NCI-H2107 (cell line): ENCODE results near the gene ZIC3.
"Not testable (repeated sequence)": the region's sequence is repeated elsewhere in the genome, so short reads cannot be mapped to it uniquely, and the experiment has no call there.

ENCODE experiments used
- DNase-seq: peaks from one replicate; lab custom pipeline; 2025; lab: John Stamatoyannopoulos, UW

The ZIC3 gene

GRCh38 chrX:137565921-137566745 is at the start of gene ZIC3:
Gene ZIC3 (plus strand): TSS chrX:137566127. CDS start chrX:137566692, 565 bp downstream.
- DNase-seq: peak; percentile 33

- DNase-seq: no peak
Measured at GRCh38 chrX:137519459-137519858, 46.5 kb upstream of the ZIC3 start.

- DNase-seq: no peak
Measured at GRCh38 chrX:137545711-137546651, 19.9 kb upstream of the ZIC3 start.

GRCh38 chrX:137547291-137547690 is 18.6 kb upstream of the ZIC3 start:
- no peak for DNase-seq

- DNase-seq: no peak
Measured at GRCh38 chrX:137548261-137548660, 17.7 kb upstream of the ZIC3 start.

DNA sequence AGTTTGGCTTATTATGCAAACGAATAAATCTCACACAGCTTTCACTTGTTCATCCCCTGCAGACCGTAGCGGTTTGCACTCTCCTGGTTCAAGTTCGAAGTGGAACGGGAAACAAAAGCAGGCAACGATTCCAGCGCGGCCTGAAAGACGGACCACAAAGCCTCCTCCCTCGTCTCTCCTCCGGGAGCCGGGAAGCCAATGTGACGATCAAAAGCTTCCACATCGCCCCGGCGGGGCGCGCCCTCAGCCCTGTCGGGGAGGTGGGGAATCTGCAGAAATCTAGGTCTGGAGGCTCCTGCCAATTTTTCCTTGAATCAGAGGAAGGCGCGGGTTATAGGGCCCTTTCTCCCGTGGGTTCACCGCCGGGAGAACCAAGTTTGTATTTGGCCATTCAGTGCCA is 16.9 kb upstream of the ZIC3 start:
- DNase-seq: no peak

GRCh38 chrX:137549851-137550664 is 15.9 kb upstream of the ZIC3 start:
- no peak for DNase-seq

GRCh38 chrX:137550665-137551261 is 15.2 kb upstream of the ZIC3 start:
- DNase-seq: no peak

GRCh38 chrX:137552098-137552497 is 13.8 kb upstream of the ZIC3 start:
- not testable (repeated sequence) for DNase-seq

DNA sequence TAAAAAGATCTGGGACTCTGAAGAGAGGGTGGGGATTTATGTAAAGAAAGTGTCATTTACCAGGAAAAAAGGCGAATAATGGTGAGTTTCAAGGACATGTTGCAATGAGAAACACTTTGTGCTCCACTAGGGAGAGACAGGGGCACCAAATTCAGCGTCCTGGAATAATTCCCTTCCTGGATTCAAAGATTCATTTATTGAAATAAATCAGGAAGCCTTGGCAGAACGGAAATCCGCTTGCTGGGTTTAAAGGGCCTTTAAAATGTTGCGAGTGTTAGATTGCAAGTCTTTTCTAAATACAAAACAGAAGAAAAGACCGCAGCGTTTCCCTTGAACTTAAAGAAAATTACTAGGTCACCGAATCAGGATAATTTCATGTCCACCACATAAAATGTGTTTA is 3.8 kb upstream of the ZIC3 start:
- DNase-seq: no peak

DNA sequence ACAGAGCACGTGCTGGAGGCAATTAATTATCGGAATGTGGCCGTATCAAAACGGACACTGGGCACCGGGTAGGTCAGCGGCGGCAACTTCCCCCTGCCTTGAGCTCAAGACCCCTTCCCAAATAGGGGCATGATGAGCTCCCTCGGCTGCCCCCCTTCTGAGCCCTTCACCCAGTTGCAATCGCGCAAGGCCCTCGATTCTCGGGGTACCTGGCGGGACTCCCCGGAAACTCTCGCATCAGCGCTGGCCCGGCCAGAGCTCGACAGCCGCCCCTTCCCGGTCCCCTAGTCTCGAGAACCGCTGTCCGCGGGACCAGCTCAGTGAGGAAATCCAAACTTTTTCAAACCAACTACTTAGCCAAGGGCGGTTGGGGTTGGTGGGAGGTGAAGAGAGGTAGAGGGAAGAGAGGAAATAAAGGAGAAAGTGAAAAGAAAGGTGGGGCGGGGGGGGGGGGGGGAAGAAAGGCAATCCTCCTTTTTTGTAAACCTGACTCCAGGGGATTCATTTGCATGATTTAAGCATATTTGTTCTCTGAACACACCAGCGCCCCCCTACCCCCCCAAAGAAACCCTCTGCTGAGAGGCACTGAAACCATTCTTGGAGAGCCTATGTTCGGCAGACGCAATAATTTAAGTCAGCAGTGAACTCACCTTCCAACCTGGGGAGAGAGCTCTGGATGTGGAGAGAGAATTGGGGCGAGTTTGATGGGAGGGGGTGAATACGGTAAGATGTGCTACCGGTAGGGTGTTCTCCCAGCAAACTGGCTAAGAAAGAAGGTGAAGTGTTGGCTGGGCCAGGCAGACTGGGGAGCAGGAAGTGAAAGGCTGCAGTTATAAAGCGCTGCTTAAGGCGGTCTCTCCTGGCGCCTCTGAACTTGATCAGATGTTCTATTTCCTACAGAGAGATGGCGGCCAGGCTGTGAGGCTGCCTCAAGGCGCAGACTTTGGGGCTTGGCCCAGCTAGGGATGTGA is 2.0 kb upstream of the ZIC3 start:
- DNase-seq: no peak

GRCh38 chrX:137565318-137565904 is 516 bp upstream of the ZIC3 start:
- DNase-seq: no peak

GRCh38 chrX:137566746-137567679 is 1.1 kb downstream of the ZIC3 start:
- no peak for DNase-seq

DNA sequence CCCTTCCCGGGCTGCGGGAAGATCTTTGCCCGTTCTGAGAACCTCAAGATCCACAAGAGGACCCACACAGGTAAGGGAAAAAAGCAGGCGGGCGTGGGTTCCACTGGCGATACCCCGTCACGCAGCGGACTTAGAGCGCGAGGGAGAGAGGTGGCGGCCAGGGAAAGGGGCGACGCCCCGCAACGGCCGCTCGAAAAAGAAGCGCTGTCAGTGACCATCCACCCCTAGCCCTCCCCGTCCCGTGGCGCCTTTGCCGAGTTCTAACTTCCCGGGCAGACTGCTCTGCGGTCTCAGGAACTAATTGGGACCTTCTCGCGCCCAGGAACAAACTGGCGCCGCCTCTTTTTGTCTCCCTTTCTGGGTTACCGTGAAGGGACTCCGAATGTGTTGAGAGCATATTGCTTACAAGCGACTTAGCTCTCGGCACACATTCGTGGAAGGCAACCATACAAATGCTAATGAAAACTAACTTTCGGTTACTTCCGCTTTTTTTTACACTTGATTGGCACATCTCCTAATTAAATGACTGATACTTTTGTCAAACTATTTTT is 1.8 kb downstream of the ZIC3 start:
- DNase-seq: no peak

- no peak for DNase-seq
Measured at GRCh38 chrX:137568741-137569469, 3.0 kb downstream of the ZIC3 start.

- DNase-seq: no peak
Measured at GRCh38 chrX:137569470-137569891, 3.6 kb downstream of the ZIC3 start.

DNA sequence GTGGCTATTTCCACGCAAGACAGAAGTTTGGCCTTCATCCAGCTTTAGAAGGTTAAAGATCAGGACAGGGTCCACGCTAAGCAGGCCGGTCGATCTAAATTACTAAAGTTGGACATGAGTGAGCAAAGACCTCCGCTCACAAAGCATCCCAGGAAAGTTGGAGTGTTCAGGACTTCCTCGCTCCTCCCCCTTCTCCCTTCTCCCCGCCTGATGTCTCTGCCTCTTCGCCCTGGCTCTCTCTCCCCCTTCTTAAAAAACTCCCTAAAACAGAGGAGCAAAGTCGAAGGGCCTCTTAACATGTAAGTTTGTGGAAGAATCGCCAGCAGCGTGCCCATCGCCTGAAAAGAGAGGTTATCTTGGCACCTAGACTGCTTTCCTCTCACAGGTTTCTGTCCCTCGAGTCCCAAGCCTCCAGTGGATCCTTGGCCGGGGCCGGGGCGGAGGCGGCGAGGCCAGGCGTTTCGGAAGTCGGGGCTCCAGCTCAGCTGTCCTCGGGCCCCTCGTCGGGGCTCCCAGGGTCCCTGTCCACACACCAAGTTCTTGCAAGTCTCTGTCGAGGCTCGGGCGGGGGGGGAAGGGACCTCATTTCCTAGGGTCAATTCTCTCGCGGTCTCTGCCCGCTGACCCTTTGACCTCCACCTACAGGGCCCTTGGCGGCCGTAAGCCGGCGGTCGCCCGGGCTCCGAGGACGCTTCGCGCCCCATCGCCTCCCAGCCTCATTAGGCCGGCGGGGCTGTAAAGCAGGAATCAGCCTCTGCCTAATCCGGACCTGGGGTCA is 7.6 kb downstream of the ZIC3 start:
- no peak for DNase-seq
